DOHH2 (cell line): Measurements from ENCODE around the gene STK33.

Source experiments
- CTCF ChIP-seq: fragments of 200-600 bp; sonication (generic); IDR thresholded peaks from one replicate; pipeline ENCODE4 v1.5.1; 2014; ENCODE audit warnings: antibody characterized with exemption, mild to moderate bottlenecking, low read depth, low read length; ENCODE audit not compliant: poor library complexity, severe bottlenecking
- EZH2phosphoT487 ChIP-seq: fragments of 200-600 bp; sonication (generic); IDR thresholded peaks from 2 replicates; pipeline ENCODE4 v1.6.1; 2017; ENCODE audit warnings: borderline replicate concordance, mild to moderate bottlenecking, antibody characterized with exemption, low read length, moderate library complexity, mixed read lengths

- TF ChIP-seq CTCF, result no peak
- no peak for TF ChIP-seq EZH2phosphoT487
These were observed 6.1 kb downstream of the STK33 start for GRCh38 chr11:8587915-8588314.
